ENCODE results near the gene NCF1.
"Not testable (repeated sequence)": the region's sequence is repeated elsewhere in the genome, so short reads cannot be mapped to it uniquely, and the experiment has no call there.

The NCF1 gene

GRCh38 chr7:74773760-74774750 is at the start of gene NCF1:
Gene NCF1 (plus strand): TSS chr7:74774011. CDS start chr7:74774032, 21 bp downstream.
- not testable (repeated sequence) for DNase-seq (ENCODE audit: low read depth)

GRCh38 chr7:74725840-74726239 is 48.0 kb upstream of the NCF1 start:
- DNase-seq (ENCODE audit: low read depth): no peak

GRCh38 chr7:74726309-74727101 is 47.3 kb upstream of the NCF1 start:
- no peak for DNase-seq (ENCODE audit: low read depth)

- not testable (repeated sequence) for DNase-seq (ENCODE audit: low read depth)
Observed at GRCh38 chr7:74728686-74729085, 45.1 kb upstream of the NCF1 start.

- not testable (repeated sequence) for DNase-seq (ENCODE audit: low read depth)
Observed at GRCh38 chr7:74730186-74730585, 43.6 kb upstream of the NCF1 start.

- DNase-seq (ENCODE audit: low read depth): not testable (repeated sequence)
Observed at GRCh38 chr7:74739974-74740703, 33.7 kb upstream of the NCF1 start.

- not testable (repeated sequence) for DNase-seq (ENCODE audit: low read depth)
Observed at GRCh38 chr7:74743936-74744557, 29.8 kb upstream of the NCF1 start.

- DNase-seq (ENCODE audit: low read depth): not testable (repeated sequence)
Observed at GRCh38 chr7:74753921-74754482, 19.8 kb upstream of the NCF1 start.

- DNase-seq (ENCODE audit: low read depth): not testable (repeated sequence)
Observed at GRCh38 chr7:74756673-74757072, 17.1 kb upstream of the NCF1 start.

GRCh38 chr7:74758268-74758667 is 15.5 kb upstream of the NCF1 start:
- DNase-seq (ENCODE audit: low read depth): not testable (repeated sequence)

- not testable (repeated sequence) for DNase-seq (ENCODE audit: low read depth)
Observed at GRCh38 chr7:74758982-74759381, 14.8 kb upstream of the NCF1 start.

GRCh38 chr7:74765205-74765918 is 8.4 kb upstream of the NCF1 start:
- DNase-seq (ENCODE audit: low read depth): not testable (repeated sequence)

- DNase-seq (ENCODE audit: low read depth): not testable (repeated sequence)
Observed at GRCh38 chr7:74766509-74766908, 7.3 kb upstream of the NCF1 start.

GRCh38 chr7:74766991-74767390 is 6.8 kb upstream of the NCF1 start:
- DNase-seq (ENCODE audit: low read depth): not testable (repeated sequence)

GRCh38 chr7:74770062-74770461 is 3.7 kb upstream of the NCF1 start:
- not testable (repeated sequence) for DNase-seq (ENCODE audit: low read depth)

- not testable (repeated sequence) for DNase-seq (ENCODE audit: low read depth)
Observed at GRCh38 chr7:74772093-74772492, 1.7 kb upstream of the NCF1 start.

GRCh38 chr7:74775111-74775510 is 1.3 kb downstream of the NCF1 start:
- not testable (repeated sequence) for DNase-seq (ENCODE audit: low read depth)

- not testable (repeated sequence) for DNase-seq (ENCODE audit: low read depth)
Observed at GRCh38 chr7:74779053-74779452, 5.2 kb downstream of the NCF1 start.

- not testable (repeated sequence) for DNase-seq (ENCODE audit: low read depth)
Observed at GRCh38 chr7:74781746-74782145, 7.9 kb downstream of the NCF1 start.

- DNase-seq (ENCODE audit: low read depth): not testable (repeated sequence)
Observed at GRCh38 chr7:74783595-74783994, 9.8 kb downstream of the NCF1 start.

Measured in stimulated activated CD8-positive, alpha-beta memory T cell treated with anti-CD3 and anti-CD28 coated beads, Interleukin-12 subunit alpha, Interleukin-12 subunit beta, amount 100 ng/mL, for 1 hour (primary cell).